ENCODE results near the gene SYNDIG1L. TPM values are rescaled to one million over a fixed set of nuclear protein-coding genes. Genes with fewer than 3 reads are reported as not detected.

SYNDIG1L gene
- total RNA-seq, 3 donors from 2014 or later (not counting 1 experiment from before 2014, with no cell fraction given) = 0.30 TPM; not detected in 2

DNA sequence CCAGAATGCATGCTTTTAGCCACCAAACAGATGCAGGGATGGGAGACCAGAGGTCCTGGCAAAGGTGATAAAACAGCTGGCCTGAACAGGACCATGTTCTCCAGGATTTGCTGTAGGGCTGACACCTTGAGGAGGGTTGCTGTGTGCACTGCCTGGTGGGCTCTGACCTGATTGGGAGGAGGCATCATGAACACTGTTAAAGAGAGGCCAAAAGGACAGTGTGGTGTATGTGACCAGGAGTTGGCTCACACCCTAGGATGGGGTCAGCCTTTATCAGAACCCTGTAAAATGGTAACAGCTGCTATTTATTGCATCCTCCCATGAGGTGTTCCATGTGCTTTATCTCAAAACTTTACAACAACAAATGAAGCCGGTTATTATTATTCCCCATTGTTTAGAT, 8.8 kb downstream of the SYNDIG1L start:
- Mint-ChIP-seq H3K4me3 (no peak overlapping the region), H3K36me3 (no peaks in the 10 kb centered on the region), H3K27ac (no peak overlapping the region), H3K9me3 (no peaks in the 10 kb centered on the region), H3K27me3 (ENCODE audit: low read depth in 2 of 2) (peaks cover 20 to 22% of the 10 kb centered on the region in 2 donors), H3K4me1 (no peaks in the 10 kb centered on the region)
- 75% methylated on average over 1 of the region's 1 CpG for WGBS (ENCODE audit: insufficient coverage)
- H3K4me3 ChIP-seq (ENCODE audit: low read length) = no peak overlapping the region
- intact Hi-C loops (cut with micrococcal nuclease) = no loop called here
- H3K36me3 ChIP-seq (ENCODE audit: control insufficient read depth, insufficient read depth, low read length) = no peaks in the 10 kb centered on the region
- DNase-seq (no peak), ATAC-seq (no peak)
- no peaks in the 10 kb centered on the region for H3K4me1 ChIP-seq (ENCODE audit: control insufficient read depth, insufficient read depth, low read length)
- no peak for TF ChIP-seq CTCF (IDR thresholded peaks at IDR 0.05)
- peaks cover 1% of the 10 kb centered on the region for H3K27me3 ChIP-seq (ENCODE audit: control insufficient read depth, insufficient read depth, low read length)
- no peak overlapping the region for H3K27ac ChIP-seq (ENCODE audit: low read length)
- no peaks in the 10 kb centered on the region for H3K9me3 ChIP-seq (ENCODE audit: control insufficient read depth, insufficient read depth, low read length)

DNA sequence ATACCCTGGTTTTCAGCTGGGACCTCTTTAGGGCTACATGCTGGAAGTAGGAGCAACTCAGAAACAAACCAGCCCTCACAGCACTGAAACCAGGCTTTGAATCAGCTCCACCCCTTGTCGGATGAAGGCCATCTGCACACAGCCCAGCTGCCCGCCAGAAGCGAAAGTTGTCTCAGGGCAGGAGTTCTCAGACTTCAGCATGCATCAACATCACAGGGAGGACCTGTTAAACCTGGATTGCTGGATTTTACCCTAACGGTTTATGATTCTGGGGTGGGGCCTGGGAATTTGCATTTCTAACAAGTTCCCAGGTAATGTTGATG, 10.9 kb downstream of the SYNDIG1L start:
- Mint-ChIP-seq H3K27ac (no peak overlapping the region), H3K4me3 (no peak overlapping the region), H3K4me1 (no peaks in the 10 kb centered on the region), H3K36me3 (no peaks in the 10 kb centered on the region), H3K27me3 (ENCODE audit: low read depth in 2 of 2) (peaks cover 14 to 15% of the 10 kb centered on the region in 2 donors), H3K9me3 (no peaks in the 10 kb centered on the region)
- intact Hi-C loops (cut with micrococcal nuclease) = no loop called here
- no peaks in the 10 kb centered on the region for H3K36me3 ChIP-seq (ENCODE audit: control insufficient read depth, insufficient read depth, low read length)
- H3K27ac ChIP-seq (ENCODE audit: low read length) = no peak overlapping the region
- 80% methylated on average over 4 of the region's 4 CpGs for WGBS (ENCODE audit: insufficient coverage)
- H3K4me3 ChIP-seq (ENCODE audit: low read length) = no peak overlapping the region
- no peaks in the 10 kb centered on the region for H3K27me3 ChIP-seq (ENCODE audit: control insufficient read depth, insufficient read depth, low read length)
- no peaks in the 10 kb centered on the region for H3K9me3 ChIP-seq (ENCODE audit: control insufficient read depth, insufficient read depth, low read length)
- ATAC-seq = no peak
- no peak for DNase-seq
- no peaks in the 10 kb centered on the region for H3K4me1 ChIP-seq (ENCODE audit: control insufficient read depth, insufficient read depth, low read length)
- no peak for TF ChIP-seq CTCF (IDR thresholded peaks at IDR 0.05)

GRCh38 chr14:74414403-74415114, 11.5 kb downstream of the SYNDIG1L start:
- Histone ChIP-seq H3K9me3 (ENCODE audit: control insufficient read depth, insufficient read depth, low read length) (no peaks in the 10 kb centered on the region), H3K27ac (ENCODE audit: low read length) (no peak overlapping the region), H3K4me1 (ENCODE audit: control insufficient read depth, insufficient read depth, low read length) (no peaks in the 10 kb centered on the region), H3K27me3 (ENCODE audit: control insufficient read depth, insufficient read depth, low read length) (no peaks in the 10 kb centered on the region), H3K36me3 (ENCODE audit: control insufficient read depth, insufficient read depth, low read length) (no peaks in the 10 kb centered on the region), H3K4me3 (ENCODE audit: low read length) (no peak overlapping the region)
- H3K4me3 Mint-ChIP-seq = no peak overlapping the region
- 85% methylated on average over 7 of the region's 7 CpGs for WGBS (ENCODE audit: insufficient coverage)
- no peak for DNase-seq
- H3K4me1 Mint-ChIP-seq = no peaks in the 10 kb centered on the region
- intact Hi-C loops (cut with micrococcal nuclease) = no loop called here
- no peak for ATAC-seq
- no peak for TF ChIP-seq CTCF (IDR thresholded peaks at IDR 0.05)
- H3K27me3 Mint-ChIP-seq (ENCODE audit: low read depth in 2 of 2) = peaks cover 14 to 15% of the 10 kb centered on the region in 2 donors
- no peaks in the 10 kb centered on the region for H3K36me3 Mint-ChIP-seq
- no peaks in the 10 kb centered on the region for H3K9me3 Mint-ChIP-seq
- H3K27ac Mint-ChIP-seq = no peak overlapping the region

DNA sequence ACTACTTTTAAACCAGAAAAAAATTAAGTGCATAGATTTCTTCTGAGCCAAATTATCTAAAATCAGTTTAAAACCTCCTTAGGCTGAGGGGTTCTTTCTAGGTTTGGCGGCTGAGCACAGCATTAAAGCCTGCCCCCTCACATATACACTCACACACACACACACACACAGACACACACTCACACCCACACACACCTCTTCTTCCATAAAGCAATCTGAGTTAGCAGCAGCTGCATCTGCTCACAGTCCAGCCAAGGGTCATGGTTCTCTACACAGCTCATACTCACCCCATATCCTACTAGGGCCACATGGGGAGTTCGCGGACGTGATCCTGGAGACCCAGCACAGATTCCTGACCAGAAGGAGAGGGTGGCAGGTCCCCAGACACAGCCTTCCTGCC, 12.4 kb downstream of the SYNDIG1L start:
- no peaks in the 10 kb centered on the region for H3K4me1 Mint-ChIP-seq
- 93% methylated on average over 4 of the region's 4 CpGs for WGBS (ENCODE audit: insufficient coverage)
- Histone ChIP-seq H3K4me1 (ENCODE audit: control insufficient read depth, insufficient read depth, low read length) (no peaks in the 10 kb centered on the region), H3K4me3 (ENCODE audit: low read length) (no peak overlapping the region), H3K27ac (ENCODE audit: low read length) (no peak overlapping the region), H3K9me3 (ENCODE audit: control insufficient read depth, insufficient read depth, low read length) (no peaks in the 10 kb centered on the region), H3K27me3 (ENCODE audit: control insufficient read depth, insufficient read depth, low read length) (no peaks in the 10 kb centered on the region), H3K36me3 (ENCODE audit: control insufficient read depth, insufficient read depth, low read length) (no peaks in the 10 kb centered on the region)
- H3K4me3 Mint-ChIP-seq = no peak overlapping the region
- intact Hi-C loops (cut with micrococcal nuclease) = no loop called here
- H3K27me3 Mint-ChIP-seq (ENCODE audit: low read depth in 2 of 2) = peaks cover 14 to 15% of the 10 kb centered on the region in 2 donors
- DNase-seq = no peak
- ATAC-seq = no peak
- TF ChIP-seq CTCF (IDR thresholded peaks at IDR 0.05) = no peak
- H3K9me3 Mint-ChIP-seq = no peaks in the 10 kb centered on the region
- H3K36me3 Mint-ChIP-seq = no peaks in the 10 kb centered on the region
- H3K27ac Mint-ChIP-seq = no peak overlapping the region
